Uterus (tissue), 2 donors: ENCODE measurements around the gene HIGD1A.

ENCODE experiments used
- POLR2A ChIP-seq, 2 donors: fragments of 450-650 bp; IDR thresholded peaks; one replicate each; pipeline ENCODE4 v1.6.1; 2016; ENCODE audit warnings: antibody characterized with exemption in 2 of 2, mild to moderate bottlenecking in 1 of 2, moderate library complexity in 1 of 2
- TF ChIP-seq, protein P1 (sequence below), 4 experiments: fragments of 200-600 bp in 2 of 4; fragments of 450-650 bp in 2 of 4; sonication (generic) in 2 of 4; IDR thresholded peaks; one replicate each; pipeline ENCODE4 v1.5.1; 2016 to 2019; ENCODE audit warnings: antibody characterized with exemption in 4 of 4, mild to moderate bottlenecking in 2 of 4, moderate library complexity in 1 of 4

GRCh38 chr3:42803414-42804105 lies 730 bp downstream of the HIGD1A start:
- TF ChIP-seq POLR2A (IDR thresholded peaks at IDR 0.05): no peak
- TF ChIP-seq, protein P1, sequence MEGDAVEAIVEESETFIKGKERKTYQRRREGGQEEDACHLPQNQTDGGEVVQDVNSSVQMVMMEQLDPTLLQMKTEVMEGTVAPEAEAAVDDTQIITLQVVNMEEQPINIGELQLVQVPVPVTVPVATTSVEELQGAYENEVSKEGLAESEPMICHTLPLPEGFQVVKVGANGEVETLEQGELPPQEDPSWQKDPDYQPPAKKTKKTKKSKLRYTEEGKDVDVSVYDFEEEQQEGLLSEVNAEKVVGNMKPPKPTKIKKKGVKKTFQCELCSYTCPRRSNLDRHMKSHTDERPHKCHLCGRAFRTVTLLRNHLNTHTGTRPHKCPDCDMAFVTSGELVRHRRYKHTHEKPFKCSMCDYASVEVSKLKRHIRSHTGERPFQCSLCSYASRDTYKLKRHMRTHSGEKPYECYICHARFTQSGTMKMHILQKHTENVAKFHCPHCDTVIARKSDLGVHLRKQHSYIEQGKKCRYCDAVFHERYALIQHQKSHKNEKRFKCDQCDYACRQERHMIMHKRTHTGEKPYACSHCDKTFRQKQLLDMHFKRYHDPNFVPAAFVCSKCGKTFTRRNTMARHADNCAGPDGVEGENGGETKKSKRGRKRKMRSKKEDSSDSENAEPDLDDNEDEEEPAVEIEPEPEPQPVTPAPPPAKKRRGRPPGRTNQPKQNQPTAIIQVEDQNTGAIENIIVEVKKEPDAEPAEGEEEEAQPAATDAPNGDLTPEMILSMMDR (IDR thresholded peaks at IDR 0.05): no peak
